GM12878 (cell line): ENCODE measurements around the gene BIN1. TPM values are rescaled to one million over a fixed set of nuclear protein-coding genes. Genes with fewer than 3 reads are reported as not detected.

ENCODE experiments used
- ATAC-seq: fragments of 200-7000 bp; cut with Tn5 transposase; 3 replicates; pipeline ENCODE4 v1.9.1; 2020; ENCODE audit warnings: mild to moderate bottlenecking, moderate library complexity
- BruUV-seq: library from RNA; stranded (reverse); fragments of 400-500 nt; replicated peaks from 2 replicates; lab custom pipeline; 2021; lab: Mats Ljungman, UMichigan
- CTCF ChIA-PET: fragments of 300-600 bp; sonication (Branson Sonifier 250); formaldehyde crosslinking; extraction: SDS; loops from one replicate; lab custom pipeline; 2021; ENCODE audit warnings: inconsistent platforms; lab: Yijun Ruan, JAX
- POLR2A ChIA-PET: fragments of 350-600 bp; formaldehyde crosslinking; extraction: SDS; loops from one replicate; lab custom pipeline; 2021; ENCODE audit warnings: inconsistent platforms; lab: Charles Lee
- RAD21 ChIA-PET: fragments of 300-600 bp; sonication (Branson Sonifier 250); formaldehyde crosslinking; loops from one replicate; lab custom pipeline; 2023; ENCODE audit warnings: antibody characterized with exemption; ENCODE audit not compliant: unreplicated experiment; lab: Charles Lee
- SMC1A ChIA-PET: fragments of 300-600 bp; sonication (Branson Sonifier 250); formaldehyde crosslinking; loops from one replicate; lab custom pipeline; 2023; ENCODE audit not compliant: unreplicated experiment, uncharacterized antibody; lab: Charles Lee
- DNase-seq: peaks from one replicate; pipeline ENCODE4 v3.0.0-alpha.2; 2011; ENCODE audit warnings: low read depth, low spot score
- FAIRE-seq: peaks from 3 replicates; lab custom pipeline; 2011; peaks lifted over from hg19 to GRCh38; lab: Jason Lieb, UNC
- H2AFZ ChIP-seq: 2 replicates; pipeline ENCODE4 v1.6.0; 2011; ENCODE audit warnings: low read depth, low read length, control low read depth; ENCODE audit not compliant: control insufficient read depth
- H3K27ac ChIP-seq: 2 replicates; pipeline ENCODE4 v1.5.1; 2011; ENCODE audit warnings: control low read depth; ENCODE audit not compliant: control insufficient read depth, insufficient read depth
- H3K27me3 ChIP-seq, 2 experiments: replicated peaks in 1 of 2; 2 replicates each; pipeline versions ENCODE4 v1.6.0 to v1.6.1; 2011; ENCODE audit warnings: low read length in 1 of 2; ENCODE audit not compliant: control insufficient read depth in 2 of 2, insufficient read depth in 2 of 2
- H3K36me3 ChIP-seq, 2 experiments: 2 replicates each; pipeline ENCODE4 v1.5.1; 2011; ENCODE audit warnings: low read length in 1 of 2; ENCODE audit not compliant: control insufficient read depth in 2 of 2, insufficient read depth in 2 of 2
- H3K4me1 ChIP-seq: 2 replicates; pipeline ENCODE4 v1.6.1; 2011; ENCODE audit warnings: mild to moderate bottlenecking, low read length, moderate library complexity, mixed read lengths; ENCODE audit not compliant: control insufficient read depth, insufficient read depth
- H3K4me2 ChIP-seq: 2 replicates; pipeline ENCODE4 v1.6.0; 2011; ENCODE audit warnings: control low read depth; ENCODE audit not compliant: control insufficient read depth, insufficient read depth
- H3K4me3 ChIP-seq: fragments of 200-600 bp; sonication (generic); 2 replicates; pipeline ENCODE4 v1.5.1; 2016
- H3K79me2 ChIP-seq: 2 replicates; pipeline ENCODE4 v1.6.0; 2011; ENCODE audit warnings: low read length; ENCODE audit not compliant: control insufficient read depth, insufficient read depth
- H3K9ac ChIP-seq: 2 replicates; pipeline ENCODE4 v1.8.0; 2011; ENCODE audit warnings: low read length, control low read depth, mixed read lengths; ENCODE audit not compliant: control insufficient read depth, insufficient read depth
- H3K9me3 ChIP-seq: replicated peaks from 3 replicates; pipeline ENCODE4 v1.5.1; 2011; ENCODE audit warnings: mild to moderate bottlenecking, low read length; ENCODE audit not compliant: control insufficient read depth, insufficient read depth
- H4K20me1 ChIP-seq: 2 replicates; pipeline ENCODE4 v1.6.0; 2011; ENCODE audit not compliant: control insufficient read depth, insufficient read depth
- ATF3 ChIP-seq: IDR thresholded peaks from 2 replicates; pipeline ENCODE4 v1.6.1; 2011; ENCODE audit warnings: low read depth, mild to moderate bottlenecking, low read length, moderate library complexity, borderline replicate concordance; ENCODE audit errors: extremely low read depth
- BMI1 ChIP-seq: fragments of 450-650 bp; IDR thresholded peaks from 2 replicates; pipeline ENCODE4 v1.6.1; 2016; ENCODE audit warnings: mild to moderate bottlenecking, moderate library complexity, borderline replicate concordance
- CHD2 ChIP-seq: IDR thresholded peaks from 2 replicates; pipeline ENCODE4 v1.6.1; 2011; ENCODE audit warnings: low read depth, low read length, improper control_type of control experiment, borderline replicate concordance
- CHD4 ChIP-seq: fragments of 200-600 bp; sonication (generic); IDR thresholded peaks from 2 replicates; pipeline ENCODE4 v1.6.1; 2016; ENCODE audit warnings: mild to moderate bottlenecking
- HCFC1 ChIP-seq: fragments of 150-350 bp; IDR thresholded peaks from 2 replicates; pipeline ENCODE4 v1.6.1; 2014; ENCODE audit warnings: low read length
- HDAC2 ChIP-seq: fragments of 200-600 bp; sonication (generic); IDR thresholded peaks from 2 replicates; pipeline ENCODE4 v1.6.1; 2017
- IKZF2 ChIP-seq, 2 experiments: fragments of 450-650 bp; IDR thresholded peaks; 2 replicates each; pipeline ENCODE4 v1.6.1; 2017; ENCODE audit warnings: mild to moderate bottlenecking in 2 of 2, moderate library complexity in 2 of 2
- IRF5 ChIP-seq: fragments of 450-650 bp; IDR thresholded peaks from 2 replicates; pipeline ENCODE4 v1.6.1; 2017; ENCODE audit warnings: borderline replicate concordance
- JUNB ChIP-seq: IDR thresholded peaks from 2 replicates; pipeline ENCODE4 v1.6.1; 2016; ENCODE audit warnings: antibody characterized with exemption, mild to moderate bottlenecking
- KAT2A ChIP-seq: conservative IDR thresholded peaks from 2 replicates; pipeline ENCODE4 v1.6.1; 2011; ENCODE audit warnings: low read depth, low read length; ENCODE audit not compliant: control insufficient read depth
- LARP7 ChIP-seq: fragments of 450-650 bp; IDR thresholded peaks from 2 replicates; pipeline ENCODE4 v1.6.1; 2017; ENCODE audit warnings: mild to moderate bottlenecking
- SMAD5 ChIP-seq: IDR thresholded peaks from 2 replicates; pipeline ENCODE4 v1.6.1; 2016; ENCODE audit warnings: antibody characterized with exemption, low read depth
- TCF3 ChIP-seq: IDR thresholded peaks from 2 replicates; pipeline ENCODE4 v1.6.1; 2012; ENCODE audit warnings: low read depth, mild to moderate bottlenecking, low read length, borderline replicate concordance; ENCODE audit not compliant: insufficient read depth
- USF1 ChIP-seq: IDR thresholded peaks from 2 replicates; pipeline ENCODE4 v1.6.1; 2011; ENCODE audit warnings: borderline replicate concordance, low read depth, mild to moderate bottlenecking, moderate library complexity, mixed read lengths, low read length; ENCODE audit not compliant: insufficient read depth; ENCODE audit errors: extremely low read length
- ZBTB11 ChIP-seq: fragments of 450-650 bp; formaldehyde crosslinking; IDR thresholded peaks from 2 replicates; pipeline ENCODE4 v1.5.0; 2022; ENCODE audit warnings: mild to moderate bottlenecking, missing genetic modification characterization
- ZNF622 ChIP-seq: fragments of 450-650 bp; IDR thresholded peaks from 2 replicates; pipeline ENCODE4 v1.6.1; 2017; ENCODE audit warnings: mild to moderate bottlenecking, inconsistent platforms
- WGBS: methylation state at CpG from one replicate; pipeline ENCODE4 v1.1.6; 2016; ENCODE audit warnings: low lambda C conversion rate; ENCODE audit not compliant: insufficient replicate concordance, insufficient coverage; ENCODE audit errors: missing lambda C conversion rate; 5-methylcytosine and 5-hydroxymethylcytosine counted together
- in situ Hi-C: fragments of 300-500 bp; cut with MboI; formaldehyde crosslinking; loops from 9 replicates; pipeline ENCODE4 v1.14.3; 2018; ENCODE audit warnings: mixed read lengths
- intact Hi-C: fragments of 100-400 bp; cut with micrococcal nuclease; formaldehyde crosslinking; loops from one replicate; pipeline ENCODE4 v1.14.2; 2022; ENCODE audit not compliant: unreplicated experiment
- polyA plus RNA-seq, 11 experiments: library from polyadenylated mRNA; depleted of rRNA in 4 of 11; unstranded in 6 of 11; stranded (reverse) in 5 of 11; fragments of >200 nt; fragmentation: Nextera tagmentation in 4 of 11; fragmentation: Illumina TruSeq in 1 of 11; extraction: Ambion mirVana in 4 of 11; extraction: Trizol in 1 of 11; gene quantifications; 1 replicate in 1 of 11; 2 replicates in 10 of 11; pipeline versions ENCODE4 v1.2.1 to v1.2.3, GENCODE V29; 2011 to 2016; ENCODE audit warnings: inconsistent platforms in 2 of 11, missing spikeins in 2 of 11, low read depth in 1 of 11
- total RNA-seq, 4 experiments: library from RNA; depleted of rRNA in 3 of 4; stranded (reverse); fragments of >200 nt in 3 of 4; fragmentation: Illumina TruSeq in 1 of 4; extraction: Trizol in 1 of 4; gene quantifications; 2 replicates each; pipeline versions ENCODE4 v1.2.1 to v1.2.3, GENCODE V29; 2013 to 2021
- TF ChIP-seq, protein P1 (sequence below): fragments of 450-650 bp; IDR thresholded peaks from 2 replicates; pipeline ENCODE4 v1.6.1; 2017; ENCODE audit warnings: low read depth, mild to moderate bottlenecking, moderate library complexity

Gene BIN1
- total and polyA plus RNA-seq, 10 of the 15 experiments (the other 5 are each of a cell fraction or from before 2014, with no cell fraction given), result 0.32 to 21.3 (median 11.2) TPM

DNA sequence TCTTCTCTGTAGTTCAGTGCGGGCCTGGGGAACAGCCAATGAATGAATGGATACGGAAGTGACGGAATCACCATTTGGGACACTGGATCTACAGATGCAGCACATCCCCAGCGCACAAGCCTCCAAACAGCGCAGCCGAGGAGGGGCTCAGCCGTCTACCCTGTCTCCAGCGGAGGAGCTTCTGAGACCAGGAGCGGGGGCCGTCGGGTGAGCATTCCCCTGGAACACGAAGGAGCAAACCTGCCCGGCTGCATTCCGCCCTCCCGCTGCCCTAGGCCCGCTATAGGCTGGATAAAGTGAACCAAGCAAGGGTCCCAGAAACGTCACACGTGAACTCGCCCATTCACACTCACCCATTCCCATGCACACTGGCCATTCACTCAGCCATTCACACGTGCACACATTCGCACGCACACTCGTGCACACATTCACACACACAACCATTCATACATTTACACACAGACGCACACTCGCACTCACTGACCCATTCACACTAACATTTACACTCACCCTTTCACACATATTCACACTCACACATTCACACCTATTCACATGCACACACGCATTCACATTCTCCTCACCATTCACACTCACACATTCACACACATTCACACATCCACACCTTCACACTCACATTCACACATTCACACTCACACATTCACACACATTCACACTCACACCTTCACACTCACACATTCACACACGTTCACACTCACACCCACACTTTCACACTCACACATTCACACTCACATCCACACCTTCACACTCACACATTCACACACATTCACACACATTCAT lies 63.4 kb downstream of the BIN1 start:
- SMC1A ChIA-PET, result no interaction called here
- intact Hi-C loops (no loop called here), in situ Hi-C loops (no loop called here)
- Histone ChIP-seq H2AFZ (no peak overlapping the region), H3K4me3 (no peak overlapping the region), H3K27me3 (no peaks in the 10 kb centered on the region), H3K4me2 (no peak overlapping the region), H3K79me2 (no peaks in the 10 kb centered on the region), H3K4me1 (peaks cover 10% of the 10 kb centered on the region), H3K9me3 (peaks cover 2% of the 10 kb centered on the region; the same call in 2 of the 3 replicates), H3K27ac (no peak overlapping the region), H3K36me3 (no peaks in the 10 kb centered on the region), H4K20me1 (no peaks in the 10 kb centered on the region), H3K9ac (no peak overlapping the region)
- WGBS, result 84% methylated on average over 27 of the region's 27 CpGs
- ATAC-seq, result no peak
- no peak for FAIRE-seq
- no peak for DNase-seq
- POLR2A ChIA-PET, result no interaction called here
- CTCF ChIA-PET, result no interaction called here
- RAD21 ChIA-PET, result no interaction called here
- no TSS peak for BruUV-seq
- TF ChIP-seq ZNF622, result no peak
- no peak for TF ChIP-seq ZBTB11 (CRISPR knock-in tag)
- TF ChIP-seq JUNB, result no peak
- peak; percentile 52; the same call in 1 of the 2 replicates for TF ChIP-seq TCF3
- no peak for TF ChIP-seq ATF3
- TF ChIP-seq CHD2, result no peak
- no peak for TF ChIP-seq IKZF2 (IDR thresholded peaks at IDR 0.05)
- no peak for TF ChIP-seq KAT2A
- TF ChIP-seq HCFC1, result no peak
- no peak for TF ChIP-seq HDAC2
- TF ChIP-seq, protein P1, sequence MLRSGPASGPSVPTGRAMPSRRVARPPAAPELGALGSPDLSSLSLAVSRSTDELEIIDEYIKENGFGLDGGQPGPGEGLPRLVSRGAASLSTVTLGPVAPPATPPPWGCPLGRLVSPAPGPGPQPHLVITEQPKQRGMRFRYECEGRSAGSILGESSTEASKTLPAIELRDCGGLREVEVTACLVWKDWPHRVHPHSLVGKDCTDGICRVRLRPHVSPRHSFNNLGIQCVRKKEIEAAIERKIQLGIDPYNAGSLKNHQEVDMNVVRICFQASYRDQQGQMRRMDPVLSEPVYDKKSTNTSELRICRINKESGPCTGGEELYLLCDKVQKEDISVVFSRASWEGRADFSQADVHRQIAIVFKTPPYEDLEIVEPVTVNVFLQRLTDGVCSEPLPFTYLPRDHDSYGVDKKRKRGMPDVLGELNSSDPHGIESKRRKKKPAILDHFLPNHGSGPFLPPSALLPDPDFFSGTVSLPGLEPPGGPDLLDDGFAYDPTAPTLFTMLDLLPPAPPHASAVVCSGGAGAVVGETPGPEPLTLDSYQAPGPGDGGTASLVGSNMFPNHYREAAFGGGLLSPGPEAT, result no peak
- no peak for TF ChIP-seq LARP7
- TF ChIP-seq BMI1, result no peak
- no peak for TF ChIP-seq SMAD5
- no peak for TF ChIP-seq USF1
- no peak for TF ChIP-seq CHD4
- peak; percentile 22; the same call in 1 of the 2 replicates for TF ChIP-seq IRF5
